K562 (cell line): Measurements from ENCODE around the gene THSD8. TPM values are rescaled to one million over a fixed set of nuclear protein-coding genes. Genes with fewer than 3 reads are reported as not detected.

Experiments
- ARID2 ChIP-seq: fragments of 450-650 bp; IDR thresholded peaks from 2 replicates; pipeline ENCODE4 v1.6.1; 2017; ENCODE audit warnings: antibody characterized with exemption, mild to moderate bottlenecking
- DIDO1 ChIP-seq: fragments of 450-650 bp; IDR thresholded peaks from 2 replicates; pipeline ENCODE4 v1.6.1; 2016; ENCODE audit warnings: low read depth, missing biosample characterization, missing genetic modification characterization
- FOXM1 ChIP-seq, 2 experiments: fragments of 450-650 bp in 1 of 2; sonication (generic) in 1 of 2; formaldehyde crosslinking in 1 of 2; IDR thresholded peaks; 2 replicates each; pipeline versions ENCODE4 v1.6.1 to v1.9.0; 2017 to 2022; ENCODE audit warnings: low read depth in 2 of 2, mild to moderate bottlenecking in 2 of 2, missing genetic modification reagents in 1 of 2, moderate library complexity in 1 of 2
- GATAD2A ChIP-seq: fragments of 450-650 bp; IDR thresholded peaks from 2 replicates; pipeline ENCODE4 v1.6.1; 2017
- NR1H2 ChIP-seq: sonication (generic); formaldehyde crosslinking; IDR thresholded peaks from 2 replicates; pipeline ENCODE4 v1.4.0; 2020; ENCODE audit warnings: mild to moderate bottlenecking, missing genetic modification reagents
- RBM25 ChIP-seq: fragments of 200-400 bp; formaldehyde crosslinking; IDR thresholded peaks from 2 replicates; pipeline ENCODE4 v1.6.1; 2018; ENCODE audit warnings: low read length, low read depth, moderate library complexity; ENCODE audit not compliant: severe bottlenecking
- SRSF3 ChIP-seq: fragments of 200-400 bp; formaldehyde crosslinking; IDR thresholded peaks from 2 replicates; pipeline ENCODE4 v1.6.1; 2016; ENCODE audit warnings: mild to moderate bottlenecking, low read length, moderate library complexity; ENCODE audit not compliant: insufficient read depth
- TCF3 ChIP-seq: sonication (generic); formaldehyde crosslinking; IDR thresholded peaks from 2 replicates; pipeline ENCODE4 v1.4.0; 2020; ENCODE audit warnings: mild to moderate bottlenecking, missing genetic modification reagents
- U2AF2 ChIP-seq: fragments of 200-400 bp; formaldehyde crosslinking; optimal IDR thresholded peaks from 2 replicates; pipeline ENCODE3; 2017; ENCODE audit warnings: low read depth, mild to moderate bottlenecking, low read length
- XRCC3 ChIP-seq: fragments of 450-650 bp; IDR thresholded peaks from 2 replicates; pipeline ENCODE4 v1.6.1; 2017; ENCODE audit warnings: mild to moderate bottlenecking, moderate library complexity
- ZNF764 ChIP-seq: fragments of 250-450 bp; sonication (Bioruptor Pico); IDR thresholded peaks from 2 replicates; pipeline ENCODE4 v1.4.0; 2020; ENCODE audit warnings: low read depth, mild to moderate bottlenecking, moderate library complexity
- ZNF778 ChIP-seq: fragments of 450-650 bp; formaldehyde crosslinking; IDR thresholded peaks from 2 replicates; pipeline ENCODE4 v1.4.0; 2020; ENCODE audit warnings: mild to moderate bottlenecking, moderate library complexity
- polyA plus RNA-seq, 8 experiments: library from polyadenylated mRNA; depleted of rRNA in 4 of 8; stranded (reverse) in 5 of 8; unstranded in 3 of 8; fragments of >200 nt; fragmentation: Nextera tagmentation in 2 of 8; fragmentation: Illumina TruSeq in 1 of 8; extraction: Ambion mirVana in 2 of 8; extraction: Trizol in 1 of 8; gene quantifications; 2 replicates each; pipeline versions ENCODE4 v1.2.1 to v1.2.3, GENCODE V29; 2011 to 2014; ENCODE audit warnings: inconsistent platforms in 1 of 8, missing spikeins in 1 of 8
- total RNA-seq, 7 experiments: library from RNA; depleted of rRNA in 6 of 7; stranded (reverse); fragments of >200 nt in 6 of 7; fragmentation: Illumina TruSeq in 2 of 7; extraction: Trizol in 2 of 7; gene quantifications; 2 replicates each; pipeline versions ENCODE4 v1.2.1 to v1.2.3, GENCODE V29; 2011 to 2021; ENCODE audit warnings: low replicate concordance in 1 of 7
- TF ChIP-seq, protein P1 (sequence below), 2 experiments: fragments of 450-650 bp; IDR thresholded peaks; 2 replicates each; pipeline ENCODE4 v1.6.1; 2018; ENCODE audit warnings: mild to moderate bottlenecking in 2 of 2, low read depth in 1 of 2; ENCODE audit not compliant: partially characterized antibody in 2 of 2
- TF ChIP-seq, protein P2 (sequence below), 2 experiments: fragments of 450-650 bp; IDR thresholded peaks; 2 replicates each; pipeline ENCODE4 v1.6.1; 2016
- TF ChIP-seq, protein P3 (sequence below): fragments of 250-450 bp; sonication (Bioruptor Pico); IDR thresholded peaks from 2 replicates; pipeline ENCODE4 v1.4.0; 2020
- TF ChIP-seq, protein P4 (sequence below), 2 experiments: fragments of 450-650 bp; conservative IDR thresholded peaks; 2 replicates each; pipeline ENCODE4 v1.6.1; 2017; ENCODE audit warnings: mild to moderate bottlenecking in 2 of 2, moderate library complexity in 2 of 2

THSD8 gene
- total and polyA plus RNA-seq, 9 of the 15 experiments (the other 6 are each of a cell fraction or from before 2014, with no cell fraction given), result 8.4 to 42.4 (median 19.9) TPM; not detected in 2

GRCh38 chr19:12788682-12789097, 13.2 kb upstream of the THSD8 start (continued):
- TF ChIP-seq, protein P1, sequence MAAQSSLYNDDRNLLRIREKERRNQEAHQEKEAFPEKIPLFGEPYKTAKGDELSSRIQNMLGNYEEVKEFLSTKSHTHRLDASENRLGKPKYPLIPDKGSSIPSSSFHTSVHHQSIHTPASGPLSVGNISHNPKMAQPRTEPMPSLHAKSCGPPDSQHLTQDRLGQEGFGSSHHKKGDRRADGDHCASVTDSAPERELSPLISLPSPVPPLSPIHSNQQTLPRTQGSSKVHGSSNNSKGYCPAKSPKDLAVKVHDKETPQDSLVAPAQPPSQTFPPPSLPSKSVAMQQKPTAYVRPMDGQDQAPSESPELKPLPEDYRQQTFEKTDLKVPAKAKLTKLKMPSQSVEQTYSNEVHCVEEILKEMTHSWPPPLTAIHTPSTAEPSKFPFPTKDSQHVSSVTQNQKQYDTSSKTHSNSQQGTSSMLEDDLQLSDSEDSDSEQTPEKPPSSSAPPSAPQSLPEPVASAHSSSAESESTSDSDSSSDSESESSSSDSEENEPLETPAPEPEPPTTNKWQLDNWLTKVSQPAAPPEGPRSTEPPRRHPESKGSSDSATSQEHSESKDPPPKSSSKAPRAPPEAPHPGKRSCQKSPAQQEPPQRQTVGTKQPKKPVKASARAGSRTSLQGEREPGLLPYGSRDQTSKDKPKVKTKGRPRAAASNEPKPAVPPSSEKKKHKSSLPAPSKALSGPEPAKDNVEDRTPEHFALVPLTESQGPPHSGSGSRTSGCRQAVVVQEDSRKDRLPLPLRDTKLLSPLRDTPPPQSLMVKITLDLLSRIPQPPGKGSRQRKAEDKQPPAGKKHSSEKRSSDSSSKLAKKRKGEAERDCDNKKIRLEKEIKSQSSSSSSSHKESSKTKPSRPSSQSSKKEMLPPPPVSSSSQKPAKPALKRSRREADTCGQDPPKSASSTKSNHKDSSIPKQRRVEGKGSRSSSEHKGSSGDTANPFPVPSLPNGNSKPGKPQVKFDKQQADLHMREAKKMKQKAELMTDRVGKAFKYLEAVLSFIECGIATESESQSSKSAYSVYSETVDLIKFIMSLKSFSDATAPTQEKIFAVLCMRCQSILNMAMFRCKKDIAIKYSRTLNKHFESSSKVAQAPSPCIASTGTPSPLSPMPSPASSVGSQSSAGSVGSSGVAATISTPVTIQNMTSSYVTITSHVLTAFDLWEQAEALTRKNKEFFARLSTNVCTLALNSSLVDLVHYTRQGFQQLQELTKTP (IDR thresholded peaks at IDR 0.05; ENCODE audit: low read depth in 1 of 2, partially characterized antibody in 2 of 2), result no peak
- TF ChIP-seq GATAD2A, result peak; percentile 86
- TF ChIP-seq FOXM1 (IDR thresholded peaks at IDR 0.05; ENCODE audit: low read depth), result no peak
- TF ChIP-seq FOXM1 (CRISPR knock-in tag; IDR thresholded peaks at IDR 0.05; ENCODE audit: low read depth), result no peak
- no peak for TF ChIP-seq ARID2
- no peak for TF ChIP-seq ZNF764 (CRISPR knock-in tag)
- no peak for TF ChIP-seq U2AF2
- no peak for TF ChIP-seq RBM25
- no peak for TF ChIP-seq XRCC3
- TF ChIP-seq, protein P2, sequence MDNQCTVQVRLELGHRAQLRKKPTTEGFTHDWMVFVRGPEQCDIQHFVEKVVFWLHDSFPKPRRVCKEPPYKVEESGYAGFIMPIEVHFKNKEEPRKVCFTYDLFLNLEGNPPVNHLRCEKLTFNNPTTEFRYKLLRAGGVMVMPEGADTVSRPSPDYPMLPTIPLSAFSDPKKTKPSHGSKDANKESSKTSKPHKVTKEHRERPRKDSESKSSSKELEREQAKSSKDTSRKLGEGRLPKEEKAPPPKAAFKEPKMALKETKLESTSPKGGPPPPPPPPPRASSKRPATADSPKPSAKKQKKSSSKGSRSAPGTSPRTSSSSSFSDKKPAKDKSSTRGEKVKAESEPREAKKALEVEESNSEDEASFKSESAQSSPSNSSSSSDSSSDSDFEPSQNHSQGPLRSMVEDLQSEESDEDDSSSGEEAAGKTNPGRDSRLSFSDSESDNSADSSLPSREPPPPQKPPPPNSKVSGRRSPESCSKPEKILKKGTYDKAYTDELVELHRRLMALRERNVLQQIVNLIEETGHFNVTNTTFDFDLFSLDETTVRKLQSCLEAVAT (IDR thresholded peaks at IDR 0.05), result 0 out of 4 replicates have a peak, but pooled peaks of 1 of the 2 experiments have one; percentile 41
- no peak for TF ChIP-seq DIDO1
- peak; percentile 50 for TF ChIP-seq TCF3 (CRISPR knock-in tag)
- TF ChIP-seq, protein P3, sequence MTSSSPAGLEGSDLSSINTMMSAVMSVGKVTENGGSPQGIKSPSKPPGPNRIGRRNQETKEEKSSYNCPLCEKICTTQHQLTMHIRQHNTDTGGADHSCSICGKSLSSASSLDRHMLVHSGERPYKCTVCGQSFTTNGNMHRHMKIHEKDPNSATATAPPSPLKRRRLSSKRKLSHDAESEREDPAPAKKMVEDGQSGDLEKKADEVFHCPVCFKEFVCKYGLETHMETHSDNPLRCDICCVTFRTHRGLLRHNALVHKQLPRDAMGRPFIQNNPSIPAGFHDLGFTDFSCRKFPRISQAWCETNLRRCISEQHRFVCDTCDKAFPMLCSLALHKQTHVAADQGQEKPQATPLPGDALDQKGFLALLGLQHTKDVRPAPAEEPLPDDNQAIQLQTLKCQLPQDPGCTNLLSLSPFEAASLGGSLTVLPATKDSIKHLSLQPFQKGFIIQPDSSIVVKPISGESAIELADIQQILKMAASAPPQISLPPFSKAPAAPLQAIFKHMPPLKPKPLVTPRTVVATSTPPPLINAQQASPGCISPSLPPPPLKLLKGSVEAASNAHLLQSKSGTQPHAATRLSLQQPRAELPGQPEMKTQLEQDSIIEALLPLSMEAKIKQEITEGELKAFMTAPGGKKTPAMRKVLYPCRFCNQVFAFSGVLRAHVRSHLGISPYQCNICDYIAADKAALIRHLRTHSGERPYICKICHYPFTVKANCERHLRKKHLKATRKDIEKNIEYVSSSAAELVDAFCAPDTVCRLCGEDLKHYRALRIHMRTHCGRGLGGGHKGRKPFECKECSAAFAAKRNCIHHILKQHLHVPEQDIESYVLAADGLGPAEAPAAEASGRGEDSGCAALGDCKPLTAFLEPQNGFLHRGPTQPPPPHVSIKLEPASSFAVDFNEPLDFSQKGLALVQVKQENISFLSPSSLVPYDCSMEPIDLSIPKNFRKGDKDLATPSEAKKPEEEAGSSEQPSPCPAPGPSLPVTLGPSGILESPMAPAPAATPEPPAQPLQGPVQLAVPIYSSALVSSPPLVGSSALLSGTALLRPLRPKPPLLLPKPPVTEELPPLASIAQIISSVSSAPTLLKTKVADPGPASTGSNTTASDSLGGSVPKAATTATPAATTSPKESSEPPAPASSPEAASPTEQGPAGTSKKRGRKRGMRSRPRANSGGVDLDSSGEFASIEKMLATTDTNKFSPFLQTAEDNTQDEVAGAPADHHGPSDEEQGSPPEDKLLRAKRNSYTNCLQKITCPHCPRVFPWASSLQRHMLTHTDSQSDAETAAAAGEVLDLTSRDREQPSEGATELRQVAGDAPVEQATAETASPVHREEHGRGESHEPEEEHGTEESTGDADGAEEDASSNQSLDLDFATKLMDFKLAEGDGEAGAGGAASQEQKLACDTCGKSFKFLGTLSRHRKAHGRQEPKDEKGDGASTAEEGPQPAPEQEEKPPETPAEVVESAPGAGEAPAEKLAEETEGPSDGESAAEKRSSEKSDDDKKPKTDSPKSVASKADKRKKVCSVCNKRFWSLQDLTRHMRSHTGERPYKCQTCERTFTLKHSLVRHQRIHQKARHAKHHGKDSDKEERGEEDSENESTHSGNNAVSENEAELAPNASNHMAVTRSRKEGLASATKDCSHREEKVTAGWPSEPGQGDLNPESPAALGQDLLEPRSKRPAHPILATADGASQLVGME, result no peak
- TF ChIP-seq, protein P4, sequence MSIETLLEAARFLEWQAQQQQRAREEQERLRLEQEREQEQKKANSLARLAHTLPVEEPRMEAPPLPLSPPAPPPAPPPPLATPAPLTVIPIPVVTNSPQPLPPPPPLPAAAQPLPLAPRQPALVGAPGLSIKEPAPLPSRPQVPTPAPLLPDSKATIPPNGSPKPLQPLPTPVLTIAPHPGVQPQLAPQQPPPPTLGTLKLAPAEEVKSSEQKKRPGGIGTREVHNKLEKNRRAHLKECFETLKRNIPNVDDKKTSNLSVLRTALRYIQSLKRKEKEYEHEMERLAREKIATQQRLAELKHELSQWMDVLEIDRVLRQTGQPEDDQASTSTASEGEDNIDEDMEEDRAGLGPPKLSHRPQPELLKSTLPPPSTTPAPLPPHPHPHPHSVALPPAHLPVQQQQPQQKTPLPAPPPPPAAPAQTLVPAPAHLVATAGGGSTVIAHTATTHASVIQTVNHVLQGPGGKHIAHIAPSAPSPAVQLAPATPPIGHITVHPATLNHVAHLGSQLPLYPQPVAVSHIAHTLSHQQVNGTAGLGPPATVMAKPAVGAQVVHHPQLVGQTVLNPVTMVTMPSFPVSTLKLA (conservative IDR thresholded peaks at IDR 0.05), result no peak
- TF ChIP-seq ZNF778 (CRISPR knock-in tag), result no peak
- TF ChIP-seq SRSF3, result no peak
- no peak for TF ChIP-seq NR1H2
